DND-41 (cell line): ENCODE data around the gene PPP1R3G.

ENCODE experiments used
- ATAC-seq: fragments of 200-7000 bp; cut with Tn5 transposase; 3 replicates; pipeline ENCODE4 v1.9.1; 2021; ENCODE audit warnings: low read depth; ENCODE audit not compliant: insufficient read depth
- DNase-seq: peaks from one replicate; pipeline ENCODE4 v3.0.0-alpha.2; 2020
- H2AFZ ChIP-seq: 2 replicates; pipeline ENCODE4 v1.6.0; 2012; ENCODE audit warnings: low read depth, low read length
- H3K27ac ChIP-seq: 2 replicates; pipeline ENCODE4 v1.5.1; 2012; ENCODE audit warnings: low read length, inconsistent platforms
- H3K27me3 ChIP-seq: fragments of 200-600 bp; sonication (generic); 2 replicates; pipeline ENCODE4 v1.6.0; 2012; ENCODE audit warnings: low read length, mild to moderate bottlenecking, inconsistent platforms; ENCODE audit not compliant: insufficient read depth, poor library complexity
- H3K36me3 ChIP-seq: 2 replicates; pipeline ENCODE4 v1.5.1; 2012; ENCODE audit warnings: low read length, inconsistent platforms; ENCODE audit not compliant: insufficient read depth
- H3K4me1 ChIP-seq: 2 replicates; pipeline ENCODE4 v1.5.1; 2012; ENCODE audit warnings: mild to moderate bottlenecking, low read length; ENCODE audit not compliant: insufficient read depth
- H3K4me2 ChIP-seq: 2 replicates; pipeline ENCODE4 v1.6.0; 2012; ENCODE audit warnings: mild to moderate bottlenecking, moderate library complexity, low read length, inconsistent platforms; ENCODE audit not compliant: insufficient read depth
- H3K4me3 ChIP-seq, 2 experiments: fragments of 200-600 bp in 1 of 2; shearing (Covaris generic) in 1 of 2; 2 replicates each; pipeline ENCODE4 v1.5.1; 2012 to 2016; ENCODE audit warnings: inconsistent platforms in 2 of 2, low read length in 2 of 2, mild to moderate bottlenecking in 2 of 2, low read depth in 1 of 2, moderate library complexity in 1 of 2
- H3K79me2 ChIP-seq: 2 replicates; pipeline ENCODE4 v1.6.0; 2012; ENCODE audit warnings: low read length, inconsistent platforms; ENCODE audit not compliant: insufficient read depth
- H3K9ac ChIP-seq: 2 replicates; pipeline ENCODE4 v1.6.0; 2012; ENCODE audit warnings: low read depth, mild to moderate bottlenecking, inconsistent platforms, low read length, moderate library complexity
- H3K9me3 ChIP-seq: 2 replicates; pipeline ENCODE4 v1.5.1; 2012; ENCODE audit warnings: low read length, moderate library complexity, mild to moderate bottlenecking, inconsistent platforms; ENCODE audit not compliant: insufficient read depth, severe bottlenecking
- H4K20me1 ChIP-seq: 2 replicates; pipeline ENCODE4 v1.6.0; 2012; ENCODE audit warnings: low read length; ENCODE audit not compliant: insufficient read depth
- CTCF ChIP-seq: IDR thresholded peaks from 2 replicates; pipeline ENCODE4 v1.5.1; 2012; ENCODE audit warnings: borderline replicate concordance, low read length, moderate library complexity, mild to moderate bottlenecking; ENCODE audit not compliant: poor library complexity, severe bottlenecking; ENCODE audit errors: extremely low read depth
- EZH2 ChIP-seq: IDR thresholded peaks from 3 replicates; pipeline ENCODE4 v1.6.1; 2012; ENCODE audit warnings: borderline replicate concordance, low read depth, mild to moderate bottlenecking, moderate library complexity, low read length, inconsistent platforms; ENCODE audit not compliant: severe bottlenecking

The PPP1R3G gene

GRCh38 chr6:5109436-5109835, 24.3 kb downstream of the PPP1R3G start:
- H3K9ac ChIP-seq = no peak overlapping the region
- no peak for ATAC-seq
- no peak for DNase-seq
- H3K4me3 ChIP-seq = no peak overlapping the region
- H3K4me1 ChIP-seq = no peaks in the 10 kb centered on the region
- no peaks in the 10 kb centered on the region; the same call in 1 of the 2 replicates for H4K20me1 ChIP-seq
- H3K4me2 ChIP-seq = no peak overlapping the region
- no peaks in the 10 kb centered on the region for H3K9me3 ChIP-seq
- H3K79me2 ChIP-seq = no peaks in the 10 kb centered on the region
- H2AFZ ChIP-seq = no peak overlapping the region
- TF ChIP-seq CTCF (no peak), EZH2 (no peak)
- H3K27ac ChIP-seq = no peak overlapping the region
- H3K36me3 ChIP-seq = peaks cover 5% of the 10 kb centered on the region; the same call in 1 of the 2 replicates
- H3K27me3 ChIP-seq = no peaks in the 10 kb centered on the region

- no peaks in the 10 kb centered on the region for H3K27me3 ChIP-seq
- H2AFZ ChIP-seq = no peak overlapping the region
- H3K79me2 ChIP-seq = no peaks in the 10 kb centered on the region
- H4K20me1 ChIP-seq = no peaks in the 10 kb centered on the region; the same call in 1 of the 2 replicates
- TF ChIP-seq CTCF = no peak
- no peak for TF ChIP-seq EZH2
- H3K36me3 ChIP-seq = peaks cover 5% of the 10 kb centered on the region; the same call in 1 of the 2 replicates
- no peak overlapping the region for H3K4me3 ChIP-seq
- DNase-seq (no peak), ATAC-seq (no peak)
- no peaks in the 10 kb centered on the region for H3K4me1 ChIP-seq
- H3K9me3 ChIP-seq = no peaks in the 10 kb centered on the region
- no peak overlapping the region for H3K9ac ChIP-seq
- no peak overlapping the region for H3K4me2 ChIP-seq
- H3K27ac ChIP-seq = no peak overlapping the region
Measured at GRCh38 chr6:5110246-5110645, 25.1 kb downstream of the PPP1R3G start.

- H3K4me1 ChIP-seq = no peaks in the 10 kb centered on the region
- peaks cover 5% of the 10 kb centered on the region; the same call in 1 of the 2 replicates for H3K36me3 ChIP-seq
- no peaks in the 10 kb centered on the region for H3K79me2 ChIP-seq
- H3K9ac ChIP-seq = no peak overlapping the region
- no peak for DNase-seq
- H3K27ac ChIP-seq = no peak overlapping the region
- no peak overlapping the region for H3K4me3 ChIP-seq
- no peak overlapping the region for H3K4me2 ChIP-seq
- no peaks in the 10 kb centered on the region for H3K27me3 ChIP-seq
- H2AFZ ChIP-seq = no peak overlapping the region
- no peak for ATAC-seq
- H4K20me1 ChIP-seq = no peaks in the 10 kb centered on the region; the same call in 1 of the 2 replicates
- no peak for TF ChIP-seq EZH2
- no peak for TF ChIP-seq CTCF
- H3K9me3 ChIP-seq = no peaks in the 10 kb centered on the region
Measured at GRCh38 chr6:5111626-5112025, 26.5 kb downstream of the PPP1R3G start.
